Stimulated activated CD4-positive, alpha-beta T cell treated with anti-CD3 and anti-CD28 coated beads, TNF-alpha, amount 100 ng/mL, for 4 hours (primary cell): Measurements from ENCODE around the gene SORCS2.

ENCODE experiments used
- DNase-seq, 3 experiments: peaks; one replicate each; pipeline ENCODE4 v3.0.0-alpha.2; 2020; ENCODE audit warnings: low read depth in 3 of 3

SORCS2 gene

DNA sequence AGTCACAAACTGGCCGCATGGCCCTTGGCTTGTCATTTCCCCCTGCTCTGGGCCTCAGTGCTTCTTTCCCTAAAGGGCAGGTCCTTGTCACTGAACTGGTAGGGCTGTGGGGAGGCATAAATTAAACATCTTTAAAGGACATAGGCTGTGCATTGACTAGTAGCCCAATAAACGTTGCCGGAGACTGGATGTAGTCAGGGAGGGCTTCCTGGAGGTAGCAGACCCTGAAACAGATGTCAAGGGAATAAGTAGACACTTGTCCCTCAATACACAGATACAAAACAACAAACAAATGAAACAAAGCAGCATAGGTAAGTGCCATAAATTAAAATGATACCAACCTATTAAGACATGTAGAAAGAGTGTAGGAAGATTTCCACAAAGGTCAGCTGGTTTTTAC, 314.2 kb downstream of the SORCS2 start:
- no peak for DNase-seq

DNA sequence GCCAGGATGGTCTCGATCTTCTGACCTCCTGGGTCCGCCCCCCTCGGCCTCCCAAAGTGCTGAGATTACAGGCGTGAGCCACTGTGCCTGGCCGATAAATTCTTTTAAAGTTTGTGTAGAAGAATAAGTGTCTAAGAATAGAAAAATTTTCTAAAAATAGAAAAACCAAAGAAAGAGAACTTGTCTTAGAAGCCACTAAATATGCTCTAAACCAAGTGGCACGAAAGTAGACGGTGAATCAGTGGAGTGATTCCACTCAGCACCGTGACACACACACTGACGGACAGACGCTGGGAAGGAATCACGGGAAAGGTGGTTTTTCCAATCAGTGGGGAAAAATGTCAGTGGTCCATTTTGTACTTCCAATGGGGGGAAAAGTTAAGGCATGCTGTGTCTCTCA, 315.0 kb downstream of the SORCS2 start:
- DNase-seq, result no peak

DNA sequence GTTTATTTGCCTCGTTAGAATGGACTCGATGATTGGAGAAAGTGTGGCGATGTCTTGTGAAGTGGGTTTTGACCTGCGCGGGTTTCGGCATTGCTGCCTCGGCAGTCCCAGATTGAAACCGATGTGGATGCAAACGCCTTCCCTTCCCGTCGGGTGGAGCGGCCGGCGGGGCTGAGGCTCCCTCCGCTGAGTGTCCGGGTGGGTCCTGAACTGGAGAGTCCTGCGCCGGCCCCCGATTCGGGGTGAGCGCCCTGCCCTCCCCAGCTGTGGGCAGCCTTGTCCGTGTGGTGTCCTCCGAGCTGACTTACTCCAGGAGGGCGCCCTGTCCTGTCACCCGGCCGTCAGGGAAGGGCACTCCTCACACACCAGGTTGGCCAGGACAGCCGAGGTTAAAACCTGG, 317.7 kb downstream of the SORCS2 start:
- no peak for DNase-seq

DNA sequence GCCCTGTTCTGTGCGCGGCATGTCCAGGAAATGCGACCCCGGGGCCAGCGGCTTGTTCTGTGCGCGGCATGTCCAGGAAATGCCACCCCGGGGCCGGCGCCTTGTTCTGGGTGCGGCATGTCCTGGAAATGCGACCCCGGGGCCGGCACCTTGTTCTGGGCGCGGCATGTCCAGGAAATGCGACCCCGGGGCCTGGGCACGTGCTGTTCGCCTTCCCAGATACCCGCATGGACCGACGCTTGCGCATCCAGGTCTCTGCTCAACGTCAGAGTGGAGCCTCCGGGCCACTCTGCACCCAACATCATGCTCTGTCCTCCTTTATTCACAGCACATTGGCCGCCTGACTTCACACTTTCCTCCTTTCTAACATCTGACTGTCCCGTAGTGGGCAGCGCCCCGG, 318.2 kb downstream of the SORCS2 start:
- DNase-seq, result no peak

- DNase-seq, result no peak
Measured at GRCh38 chr4:7511525-7511924, 319.2 kb downstream of the SORCS2 start.

DNA sequence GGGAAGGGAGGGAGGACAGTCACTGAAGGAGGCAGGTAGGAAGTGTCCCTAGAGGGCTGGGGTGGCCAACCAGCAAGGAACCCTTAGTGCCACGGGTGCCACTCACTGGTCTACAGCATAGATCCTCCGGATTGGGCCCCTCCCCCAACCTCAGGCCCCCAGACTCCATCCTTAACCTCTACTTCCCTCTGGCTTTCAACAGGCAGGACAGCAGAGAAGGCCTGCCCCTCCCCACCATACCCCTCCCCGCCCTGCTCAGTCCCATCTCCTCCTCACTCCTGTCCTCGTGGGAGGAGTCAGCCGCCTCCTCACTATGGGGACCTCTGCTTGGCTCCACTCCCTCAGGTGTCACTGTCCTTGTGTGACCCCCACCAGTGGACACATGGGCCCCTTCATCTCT, 320.1 kb downstream of the SORCS2 start:
- no peak for DNase-seq

- DNase-seq, result no peak
Measured at GRCh38 chr4:7512946-7513345, 320.6 kb downstream of the SORCS2 start.

DNA sequence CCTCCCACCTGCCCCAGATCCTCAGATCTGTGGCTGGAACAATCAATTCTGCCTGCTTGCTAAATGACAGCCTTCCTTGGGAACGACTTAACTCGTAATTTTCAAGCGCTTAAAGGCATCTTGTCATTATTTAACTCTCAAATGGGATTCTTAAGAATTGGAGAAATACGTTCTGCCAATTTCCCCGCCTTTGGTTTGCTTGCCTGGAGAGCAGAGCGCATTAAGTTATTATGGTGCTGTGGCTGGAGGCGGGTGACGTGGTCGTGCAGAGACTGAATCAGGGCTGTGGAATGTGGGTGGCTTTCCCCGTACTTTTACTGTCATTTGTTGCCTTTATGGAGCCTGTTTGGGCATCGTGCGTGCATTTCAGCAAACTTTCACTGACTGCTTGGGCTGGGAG, 321.3 kb downstream of the SORCS2 start:
- no peak for DNase-seq

DNA sequence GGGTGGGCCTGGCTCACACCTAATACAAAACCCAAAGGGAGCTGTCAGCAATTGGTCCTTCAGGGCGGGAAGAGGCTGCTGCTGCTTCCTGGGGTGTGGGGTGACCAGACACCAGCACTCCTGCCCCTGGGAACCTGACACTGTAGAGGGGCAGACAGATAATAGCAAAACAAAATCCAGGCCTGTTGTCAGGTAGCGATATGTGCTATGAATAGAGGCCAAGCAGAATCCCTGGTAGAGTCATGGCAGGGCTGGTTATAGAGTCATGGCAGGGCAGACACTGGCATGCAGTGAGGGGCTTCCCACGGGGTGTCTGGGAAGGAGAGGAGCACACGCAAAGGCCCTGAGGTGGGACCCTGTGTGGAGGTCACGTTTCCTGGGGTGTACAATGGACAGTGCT, 321.9 kb downstream of the SORCS2 start:
- no peak for DNase-seq

- DNase-seq, result no peak
Measured at GRCh38 chr4:7514789-7515188, 322.5 kb downstream of the SORCS2 start.

- no peak for DNase-seq
Measured at GRCh38 chr4:7515390-7515902, 323.1 kb downstream of the SORCS2 start.

DNA sequence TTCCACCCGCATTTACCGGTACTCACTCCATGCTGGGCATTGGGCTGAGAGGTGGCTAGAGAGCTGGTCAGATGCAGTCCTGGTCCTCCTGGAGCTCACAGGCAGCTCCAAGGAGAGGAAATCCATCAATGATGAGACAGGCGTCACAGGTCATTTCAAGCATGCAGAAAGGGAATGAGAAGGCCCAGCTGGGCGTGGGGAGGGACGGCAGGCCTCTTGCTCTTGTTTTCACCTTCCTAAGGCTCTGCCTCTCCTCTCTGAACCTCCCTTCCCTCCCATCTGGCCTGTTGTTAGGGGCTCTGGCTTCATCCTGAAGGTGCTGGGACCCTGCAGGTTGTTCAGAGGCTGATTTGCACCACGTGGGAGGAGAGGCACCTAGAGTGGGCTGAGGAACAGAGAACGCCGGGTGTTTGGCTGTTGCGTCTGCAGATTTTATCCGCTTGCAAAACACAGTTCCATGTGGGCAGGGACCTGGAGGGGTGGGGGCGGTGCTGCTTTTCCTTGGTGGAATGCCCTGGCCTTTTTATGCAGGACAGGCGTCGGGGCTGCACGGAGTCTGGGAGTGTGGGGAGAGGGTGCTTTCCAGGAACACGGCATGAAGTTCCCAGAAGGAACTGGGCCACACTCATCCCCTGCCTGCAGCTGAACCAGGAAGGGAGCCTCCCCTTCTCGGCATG, 323.9 kb downstream of the SORCS2 start:
- DNase-seq, result no peak

- no peak for DNase-seq
Measured at GRCh38 chr4:7516773-7517144, 324.4 kb downstream of the SORCS2 start.

- no peak for DNase-seq
Measured at GRCh38 chr4:7518871-7519637, 326.7 kb downstream of the SORCS2 start.

- DNase-seq, result no peak
Measured at GRCh38 chr4:7519638-7520376, 327.5 kb downstream of the SORCS2 start.

DNA sequence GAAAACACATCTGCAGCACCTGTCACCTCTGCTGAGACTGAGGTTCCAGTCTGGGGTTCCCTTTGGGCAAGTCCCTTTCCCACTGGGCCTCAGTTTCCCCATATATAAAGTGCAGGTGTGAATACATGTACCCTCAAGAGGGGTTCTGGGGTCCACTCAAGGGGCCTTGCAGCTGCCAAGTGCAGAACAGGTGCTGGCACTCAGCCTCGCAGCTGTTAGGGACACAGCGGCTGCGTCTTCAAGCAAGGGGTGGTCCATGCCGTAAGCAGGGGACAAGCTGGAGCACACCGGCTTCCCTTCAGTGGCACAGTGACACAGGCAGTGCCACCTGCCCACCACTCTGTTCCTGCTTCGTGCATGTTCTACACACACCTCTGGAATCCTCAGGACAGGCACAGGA, 329.3 kb downstream of the SORCS2 start:
- DNase-seq, result no peak

- DNase-seq, result no peak
Measured at GRCh38 chr4:7522452-7523220, 330.3 kb downstream of the SORCS2 start.

DNA sequence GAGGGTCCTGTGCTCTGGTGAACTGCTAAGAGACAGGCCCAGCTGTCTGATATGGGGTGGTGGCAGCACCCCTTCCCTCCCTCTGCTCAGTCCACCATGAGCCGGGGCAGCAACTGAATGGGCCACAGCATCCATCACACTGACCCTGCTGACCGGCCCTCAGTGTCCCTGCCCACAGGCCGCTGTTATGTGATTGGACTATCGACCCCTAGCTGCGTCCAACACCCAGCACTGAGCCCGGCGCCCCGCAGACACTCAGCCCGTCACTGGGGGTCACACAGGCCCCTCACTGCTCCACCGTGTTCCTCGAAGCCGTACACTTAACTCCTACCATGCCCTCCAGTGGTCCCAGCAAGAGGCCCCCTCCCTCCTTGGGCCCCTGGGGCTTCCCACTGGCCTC, 331.2 kb downstream of the SORCS2 start:
- no peak for DNase-seq

GRCh38 chr4:7524064-7524682, 331.8 kb downstream of the SORCS2 start:
- DNase-seq, result no peak

DNA sequence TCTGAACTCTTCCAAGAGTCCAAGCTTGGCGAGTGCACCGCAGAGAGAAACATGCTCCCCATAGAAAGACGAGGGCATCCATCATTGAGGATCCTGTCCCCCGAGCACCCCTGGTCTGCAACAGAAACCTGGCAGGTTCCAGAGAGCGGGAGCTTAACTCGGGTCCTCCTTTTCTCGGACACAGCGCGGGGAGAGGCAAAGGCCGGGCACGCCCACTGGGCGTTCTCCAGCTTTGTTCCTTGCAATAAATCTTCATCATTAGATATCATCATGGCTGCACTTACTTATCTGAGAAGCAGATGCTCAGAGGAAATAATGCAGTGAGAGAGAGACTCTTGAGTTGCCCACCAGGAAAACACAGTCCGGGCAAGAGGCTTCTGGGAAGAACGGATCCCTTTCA, 332.5 kb downstream of the SORCS2 start:
- no peak for DNase-seq

DNA sequence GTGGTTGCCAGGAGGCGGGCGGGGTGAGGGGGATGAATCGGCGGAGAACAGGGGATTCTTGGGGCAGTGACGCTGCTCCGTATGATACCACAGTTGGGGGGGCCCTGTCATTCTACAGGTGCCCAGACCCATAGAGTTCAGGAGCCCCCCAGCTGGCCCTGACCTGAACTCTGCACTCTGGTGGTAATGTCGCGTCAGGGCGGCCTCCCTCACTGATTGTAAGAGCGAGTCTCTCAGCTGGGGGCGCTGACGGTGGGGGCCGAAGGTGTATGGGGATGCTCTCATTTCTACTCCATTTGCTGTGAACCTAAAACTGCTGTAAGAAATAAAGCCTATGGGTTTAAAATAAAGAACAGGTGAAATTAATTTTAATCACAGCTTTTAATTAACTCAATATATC, 334.2 kb downstream of the SORCS2 start:
- no peak for DNase-seq
